EH (cell line): ENCODE measurements around the gene TMC6.

Experiments used
- DNase-seq: peaks from one replicate; pipeline ENCODE4 v3.0.0-alpha.2; 2015; ENCODE audit warnings: low read depth

Gene TMC6

GRCh38 chr17:78135858-78136500 is 7.4 kb upstream of the TMC6 start:
- DNase-seq: no peak

GRCh38 chr17:78134899-78135385 is 6.4 kb upstream of the TMC6 start:
- DNase-seq: no peak

GRCh38 chr17:78133971-78134898 is 5.7 kb upstream of the TMC6 start:
- peak; percentile 20 for DNase-seq

- no peak for DNase-seq
Observed at GRCh38 chr17:78133179-78133951, 4.8 kb upstream of the TMC6 start.

- no peak for DNase-seq
Observed at GRCh38 chr17:78132767-78133178, 4.2 kb upstream of the TMC6 start.

DNA sequence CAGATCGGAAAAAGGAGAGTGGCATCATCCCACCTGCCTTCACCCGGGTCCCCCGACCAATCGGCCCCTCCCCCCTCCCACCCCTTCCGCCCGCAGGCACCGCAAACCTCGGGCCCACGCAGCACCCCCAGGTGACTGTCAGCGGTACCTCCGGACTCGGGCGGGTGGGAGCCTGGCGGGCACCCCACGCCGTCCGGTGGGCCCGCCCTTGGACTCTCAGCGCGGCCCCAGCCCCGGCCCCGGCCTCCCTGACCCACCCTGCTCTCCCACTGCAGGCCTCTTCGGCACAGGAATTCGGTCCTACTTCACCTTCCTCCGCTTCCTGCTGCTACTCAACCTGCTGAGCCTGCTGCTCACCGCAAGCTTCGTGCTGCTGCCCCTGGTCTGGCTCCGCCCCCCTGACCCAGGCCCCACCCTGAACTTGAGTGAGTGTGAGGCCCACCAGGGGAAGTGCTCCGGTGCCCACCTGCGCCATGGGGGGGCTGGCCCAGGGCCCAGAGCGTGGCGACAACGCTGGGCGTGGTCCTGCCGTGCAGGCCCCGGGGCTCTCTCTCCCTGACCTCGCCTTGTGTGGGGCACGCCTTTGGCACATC is 3.6 kb upstream of the TMC6 start:
- no peak for DNase-seq

- DNase-seq: no peak
Observed at GRCh38 chr17:78131172-78132083, 2.9 kb upstream of the TMC6 start.

- no peak for DNase-seq
Observed at GRCh38 chr17:78130437-78131101, 2.0 kb upstream of the TMC6 start, which contains the start of gene TMC8. Gene TMC8, plus strand, starts transcription at chr17:78130771. Its CDS starts 818 bp downstream, at chr17:78131589.

GRCh38 chr17:78130090-78130436 is 1.5 kb upstream of the TMC6 start:
- no peak for DNase-seq

DNA sequence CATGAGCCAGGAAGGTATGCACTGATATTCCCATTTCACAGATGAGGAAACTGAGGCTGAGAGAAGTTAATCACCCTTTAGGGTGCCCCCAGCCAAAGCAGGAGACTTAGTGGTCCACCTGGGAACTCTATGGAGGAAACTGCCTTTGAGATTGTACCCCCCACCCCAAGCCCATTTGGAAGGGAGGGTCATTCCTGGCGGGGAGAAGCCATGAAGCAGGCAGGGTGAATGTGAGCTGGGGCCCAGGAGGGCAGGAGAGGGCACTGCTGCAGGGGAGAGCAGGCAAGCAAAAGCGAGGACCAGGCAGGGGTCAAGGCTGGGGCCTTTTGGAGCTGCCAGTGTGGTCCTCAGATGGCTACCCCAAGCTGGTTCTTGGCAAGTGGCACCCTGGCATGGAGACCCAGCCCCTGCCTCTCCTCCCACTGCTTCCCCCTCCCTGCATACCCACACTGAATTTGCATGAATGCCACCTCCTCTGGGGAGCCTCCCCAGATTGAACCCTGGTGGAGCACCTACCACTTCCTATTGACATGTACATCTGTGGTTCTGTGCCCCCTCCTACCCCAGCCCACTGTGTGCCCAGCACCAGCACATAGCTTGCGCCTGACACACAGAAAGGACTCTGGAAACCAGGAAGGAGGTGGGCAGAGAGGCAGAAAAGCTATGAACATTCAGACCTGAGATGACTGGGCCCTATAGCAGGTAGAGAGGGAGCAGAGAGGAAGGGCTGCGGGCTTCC is 965 bp upstream of the TMC6 start:
- DNase-seq: no peak

DNA sequence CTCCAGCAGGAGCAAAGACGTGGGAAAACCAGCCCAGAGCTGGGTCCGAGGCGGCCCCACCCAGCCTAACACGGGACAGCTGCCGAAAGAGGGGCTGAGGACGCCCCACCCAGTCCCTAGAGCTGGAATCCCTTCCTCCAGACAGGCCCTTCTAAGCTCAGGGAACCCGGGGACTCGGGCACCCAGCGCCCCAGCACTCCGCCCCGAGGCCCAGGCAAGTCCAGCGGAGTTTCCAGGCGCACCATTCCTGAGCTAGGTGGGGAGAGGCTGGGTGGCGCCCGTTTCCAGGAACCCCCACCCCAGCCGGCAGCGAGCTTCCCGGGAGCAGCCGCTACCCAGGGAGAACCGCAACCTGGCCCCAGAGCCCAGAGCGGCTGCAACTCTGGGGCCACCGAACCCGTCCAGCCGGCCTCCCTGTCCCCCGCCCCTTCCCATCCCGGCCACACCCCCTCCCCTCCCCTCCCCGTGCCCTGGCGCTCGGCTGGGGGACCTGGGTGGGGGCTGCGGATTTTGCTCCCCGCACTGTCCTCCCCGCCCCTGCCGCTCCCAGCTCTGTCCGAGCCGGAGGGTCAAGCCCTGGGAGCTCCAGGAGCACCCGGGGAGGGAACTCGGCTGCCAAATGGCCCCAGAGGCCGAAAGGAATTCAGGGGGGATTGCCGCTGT is 536 bp downstream of the TMC6 start:
- no peak for DNase-seq

- no peak for DNase-seq
Observed at GRCh38 chr17:78127239-78127887, 1.2 kb downstream of the TMC6 start.

DNA sequence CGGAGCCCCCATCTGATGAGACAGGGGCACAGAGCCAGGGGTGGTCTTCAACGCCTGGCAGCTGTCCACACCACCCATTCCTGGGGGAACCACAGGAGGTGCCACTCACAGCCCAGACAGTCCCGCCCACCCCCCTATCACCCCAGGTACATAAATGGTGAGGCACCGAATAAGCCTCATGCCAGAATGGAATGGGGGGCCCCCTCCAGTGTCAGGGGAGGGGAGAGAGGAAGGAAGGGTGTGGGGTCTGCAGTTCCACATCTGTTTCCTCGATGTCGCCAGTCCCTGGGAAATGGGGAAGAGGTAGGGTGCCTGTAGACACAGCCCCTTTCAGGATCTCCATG is 1.7 kb downstream of the TMC6 start:
- no peak for DNase-seq

DNA sequence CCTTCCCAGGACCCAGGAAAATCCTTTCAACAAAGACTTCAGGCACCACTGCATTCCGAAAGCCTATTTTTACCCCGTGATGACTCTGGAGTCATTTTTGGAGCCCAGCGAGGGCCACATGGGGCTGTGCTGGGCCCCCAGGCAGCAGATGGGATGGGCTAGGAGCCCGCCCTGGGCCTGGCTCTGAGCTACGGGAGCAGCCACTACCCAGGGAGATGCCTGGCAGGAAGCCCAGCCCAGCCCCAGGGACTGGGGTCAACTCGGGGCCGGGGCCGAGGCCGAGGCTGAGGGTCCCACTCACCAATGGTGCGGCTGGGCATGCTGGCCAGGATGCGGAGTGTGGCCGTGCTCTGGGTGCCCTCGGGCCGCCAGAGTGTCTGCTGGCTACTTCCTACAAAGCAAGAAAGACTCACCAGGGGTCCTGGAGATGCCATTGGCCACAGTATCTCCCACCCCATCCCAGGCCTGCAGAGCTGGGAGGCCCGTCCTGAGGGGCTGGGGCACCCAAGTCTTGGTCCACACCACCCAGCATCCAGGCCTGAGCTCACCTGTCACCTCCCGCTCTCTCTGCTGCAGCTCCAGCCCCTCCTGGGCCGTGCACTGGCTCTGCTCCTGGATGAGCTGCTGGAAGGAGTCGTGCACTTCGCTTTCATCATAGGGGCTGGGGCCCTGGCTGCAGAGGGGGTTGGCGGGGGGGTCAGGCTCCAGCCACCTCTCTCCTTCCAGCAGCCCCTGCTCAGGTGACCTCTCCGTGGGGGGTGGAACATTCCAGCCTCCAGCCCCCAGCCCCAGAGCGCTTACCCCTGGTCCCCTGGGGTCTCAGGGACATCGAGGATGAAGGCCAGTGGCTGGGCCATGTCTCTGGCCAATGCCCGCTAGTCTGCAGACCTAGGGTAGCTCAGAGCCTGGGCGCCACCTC is 2.3 kb downstream of the TMC6 start:
- no peak for DNase-seq

GRCh38 chr17:78125138-78125913 is 3.2 kb downstream of the TMC6 start:
- DNase-seq: no peak

DNA sequence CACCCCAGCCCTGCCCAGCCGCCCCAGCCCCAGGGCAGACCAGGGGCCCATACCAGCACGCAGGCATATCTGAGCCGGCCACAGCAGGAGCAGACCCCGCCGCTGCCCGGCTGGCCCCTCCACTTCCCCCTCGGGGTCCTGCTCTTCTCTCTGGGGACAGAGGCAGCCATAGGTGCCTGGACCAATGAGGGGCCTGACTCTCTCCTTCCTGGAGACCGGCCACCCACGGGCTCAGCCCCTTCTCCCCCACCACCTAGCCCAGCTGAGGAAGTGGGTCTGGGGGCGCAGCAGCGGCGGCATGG is 3.8 kb downstream of the TMC6 start:
- no peak for DNase-seq
